OCI-LY3 (cell line): ENCODE measurements around the gene CD2AP.

Experiments used
- EZH2phosphoT487 ChIP-seq: fragments of 200-600 bp; shearing (Covaris generic); IDR thresholded peaks from 2 replicates; pipeline ENCODE4 v1.6.1; 2018; ENCODE audit warnings: antibody characterized with exemption, mixed run types, low read depth
- TF ChIP-seq, protein P1 (sequence below): fragments of 200-600, 300-600 bp; sonication (generic); IDR thresholded peaks from 2 replicates; pipeline ENCODE4 v1.5.1; 2014; ENCODE audit warnings: antibody characterized with exemption, low read length, low read depth

DNA sequence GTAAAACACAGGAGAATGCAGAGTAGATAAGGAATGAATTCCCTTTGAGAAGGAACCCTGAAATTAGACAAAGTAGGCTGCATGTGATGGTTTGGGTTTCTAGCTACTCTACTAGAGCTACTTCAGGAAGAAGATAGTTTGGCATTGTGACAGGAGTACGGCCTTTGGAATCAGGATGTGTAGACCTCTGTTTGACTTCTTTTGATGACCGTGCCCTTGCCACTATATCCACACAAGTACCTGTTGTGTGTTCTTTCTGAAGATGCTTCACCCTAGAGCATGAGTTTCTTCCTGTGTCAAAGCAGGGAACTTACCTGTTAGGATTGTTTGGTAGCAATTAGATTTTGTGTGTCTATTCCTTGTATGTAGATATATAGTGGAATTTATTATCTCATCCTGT, 41.7 kb downstream of the CD2AP start:
- TF ChIP-seq, protein P1, sequence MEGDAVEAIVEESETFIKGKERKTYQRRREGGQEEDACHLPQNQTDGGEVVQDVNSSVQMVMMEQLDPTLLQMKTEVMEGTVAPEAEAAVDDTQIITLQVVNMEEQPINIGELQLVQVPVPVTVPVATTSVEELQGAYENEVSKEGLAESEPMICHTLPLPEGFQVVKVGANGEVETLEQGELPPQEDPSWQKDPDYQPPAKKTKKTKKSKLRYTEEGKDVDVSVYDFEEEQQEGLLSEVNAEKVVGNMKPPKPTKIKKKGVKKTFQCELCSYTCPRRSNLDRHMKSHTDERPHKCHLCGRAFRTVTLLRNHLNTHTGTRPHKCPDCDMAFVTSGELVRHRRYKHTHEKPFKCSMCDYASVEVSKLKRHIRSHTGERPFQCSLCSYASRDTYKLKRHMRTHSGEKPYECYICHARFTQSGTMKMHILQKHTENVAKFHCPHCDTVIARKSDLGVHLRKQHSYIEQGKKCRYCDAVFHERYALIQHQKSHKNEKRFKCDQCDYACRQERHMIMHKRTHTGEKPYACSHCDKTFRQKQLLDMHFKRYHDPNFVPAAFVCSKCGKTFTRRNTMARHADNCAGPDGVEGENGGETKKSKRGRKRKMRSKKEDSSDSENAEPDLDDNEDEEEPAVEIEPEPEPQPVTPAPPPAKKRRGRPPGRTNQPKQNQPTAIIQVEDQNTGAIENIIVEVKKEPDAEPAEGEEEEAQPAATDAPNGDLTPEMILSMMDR, result no peak
- TF ChIP-seq EZH2phosphoT487, result no peak
